ENCODE data around the gene PPP2R3C. TPM values are rescaled to one million over a fixed set of nuclear protein-coding genes. Genes with fewer than 3 reads are reported as not detected.
"Not testable (repeated sequence)": the region's sequence is repeated elsewhere in the genome, so short reads cannot be mapped to it uniquely, and the experiment has no call there.

PPP2R3C gene
- total RNA-seq, 2 experiments from 2014 or later = 38.2 to 40.7 TPM

DNA sequence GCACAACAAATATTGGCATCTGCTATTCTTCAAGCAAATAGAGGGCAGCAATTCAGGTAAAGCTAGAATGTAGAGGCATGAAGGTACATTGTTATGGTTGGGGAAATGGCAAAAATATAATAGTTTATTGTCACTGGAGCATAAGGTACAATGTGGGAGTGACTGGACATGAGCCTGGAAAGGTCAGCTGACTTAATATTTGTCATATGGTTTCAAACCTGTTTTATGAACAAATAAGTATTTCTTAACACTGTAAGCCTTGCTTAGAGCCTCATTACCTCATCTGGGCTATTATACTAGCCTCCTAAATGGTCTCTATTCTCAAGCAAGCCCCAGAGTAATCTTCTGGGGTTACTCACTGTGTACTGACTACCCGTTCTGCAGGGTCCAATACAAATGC lies 42.0 kb downstream of the PPP2R3C start:
- Mint-ChIP-seq H3K36me3 (ENCODE audit: low read depth) (peaks cover 16% of the 10 kb centered on the region), H3K4me3 (no peak overlapping the region), H3K27ac (no peak overlapping the region), H3K27me3 (no peaks in the 10 kb centered on the region), H3K9me3 (no peaks in the 10 kb centered on the region), H3K4me1 (ENCODE audit: low read depth) (no peaks in the 10 kb centered on the region)
- intact Hi-C loops (cut with micrococcal nuclease) = no loop called here
- ChIA-PET POLR2A (interaction anchor here (0.6 kb wide), 1 partner anchor 9 kb away, joined by 3 read pairs; no protein-coding TSS in a partner anchor), CTCF (no interaction called here)
- DNase-seq (no peak), ATAC-seq (no peak)
- TF ChIP-seq, protein P1, sequence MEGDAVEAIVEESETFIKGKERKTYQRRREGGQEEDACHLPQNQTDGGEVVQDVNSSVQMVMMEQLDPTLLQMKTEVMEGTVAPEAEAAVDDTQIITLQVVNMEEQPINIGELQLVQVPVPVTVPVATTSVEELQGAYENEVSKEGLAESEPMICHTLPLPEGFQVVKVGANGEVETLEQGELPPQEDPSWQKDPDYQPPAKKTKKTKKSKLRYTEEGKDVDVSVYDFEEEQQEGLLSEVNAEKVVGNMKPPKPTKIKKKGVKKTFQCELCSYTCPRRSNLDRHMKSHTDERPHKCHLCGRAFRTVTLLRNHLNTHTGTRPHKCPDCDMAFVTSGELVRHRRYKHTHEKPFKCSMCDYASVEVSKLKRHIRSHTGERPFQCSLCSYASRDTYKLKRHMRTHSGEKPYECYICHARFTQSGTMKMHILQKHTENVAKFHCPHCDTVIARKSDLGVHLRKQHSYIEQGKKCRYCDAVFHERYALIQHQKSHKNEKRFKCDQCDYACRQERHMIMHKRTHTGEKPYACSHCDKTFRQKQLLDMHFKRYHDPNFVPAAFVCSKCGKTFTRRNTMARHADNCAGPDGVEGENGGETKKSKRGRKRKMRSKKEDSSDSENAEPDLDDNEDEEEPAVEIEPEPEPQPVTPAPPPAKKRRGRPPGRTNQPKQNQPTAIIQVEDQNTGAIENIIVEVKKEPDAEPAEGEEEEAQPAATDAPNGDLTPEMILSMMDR (IDR thresholded peaks at IDR 0.05) = no peak

DNA sequence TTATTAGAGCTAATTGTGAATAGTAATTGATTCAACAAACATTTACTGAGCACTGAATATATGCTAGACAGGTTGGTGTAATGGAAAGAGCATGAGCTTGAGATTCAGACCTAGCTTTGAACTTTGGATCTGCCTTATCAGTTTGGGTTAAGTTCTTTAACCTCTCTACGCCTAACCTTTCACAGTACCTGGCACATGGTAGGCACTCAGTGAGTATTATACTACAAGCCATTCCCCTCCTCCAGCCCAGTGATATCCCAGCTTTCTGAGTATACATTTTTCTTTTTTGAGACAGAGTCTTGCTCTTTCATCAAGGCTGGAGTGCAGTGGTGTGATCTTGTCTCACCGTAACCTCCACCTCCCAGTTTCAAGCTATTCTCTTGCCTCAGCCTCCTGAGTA lies 43.7 kb downstream of the PPP2R3C start:
- DNase-seq (no peak), ATAC-seq (no peak)
- Mint-ChIP-seq H3K27me3 (no peaks in the 10 kb centered on the region), H3K36me3 (ENCODE audit: low read depth) (peaks cover 7% of the 10 kb centered on the region), H3K4me3 (no peak overlapping the region), H3K9me3 (no peaks in the 10 kb centered on the region), H3K4me1 (ENCODE audit: low read depth) (no peaks in the 10 kb centered on the region), H3K27ac (no peak overlapping the region)
- intact Hi-C loops (cut with micrococcal nuclease) = no loop called here
- TF ChIP-seq, protein P1 (IDR thresholded peaks at IDR 0.05) = no peak
- CTCF ChIA-PET = no interaction called here
- POLR2A ChIA-PET = no interaction called here

DNA sequence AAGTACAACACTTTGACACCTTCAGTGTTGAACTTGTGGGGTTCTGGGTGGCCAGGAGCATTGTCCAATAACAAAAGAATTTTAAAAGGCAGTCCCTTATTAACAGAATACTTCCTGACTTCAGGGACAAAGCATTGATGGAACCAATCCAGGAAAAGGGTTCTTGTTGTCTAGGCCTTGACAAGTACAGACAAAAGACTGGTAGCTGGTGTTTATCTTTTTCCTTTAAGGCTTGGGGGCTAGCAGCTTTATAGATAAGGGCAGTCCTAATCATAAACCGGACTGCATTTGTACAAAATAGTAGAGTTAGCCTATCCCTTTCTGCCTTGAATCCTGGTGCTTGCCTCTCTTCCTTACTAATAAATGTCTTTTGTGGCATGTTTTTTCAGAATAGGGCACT lies 48.3 kb downstream of the PPP2R3C start:
- Mint-ChIP-seq H3K27me3 (no peaks in the 10 kb centered on the region), H3K9me3 (no peaks in the 10 kb centered on the region), H3K27ac (no peak overlapping the region), H3K4me3 (no peak overlapping the region), H3K36me3 (ENCODE audit: low read depth) (peaks cover 11% of the 10 kb centered on the region), H3K4me1 (ENCODE audit: low read depth) (peaks cover 4% of the 10 kb centered on the region)
- ChIA-PET CTCF (no interaction called here), POLR2A (no interaction called here)
- intact Hi-C loops (cut with micrococcal nuclease) = no loop called here
- no peak for DNase-seq
- no peak for ATAC-seq
- TF ChIP-seq, protein P1 (IDR thresholded peaks at IDR 0.05) = no peak

DNA sequence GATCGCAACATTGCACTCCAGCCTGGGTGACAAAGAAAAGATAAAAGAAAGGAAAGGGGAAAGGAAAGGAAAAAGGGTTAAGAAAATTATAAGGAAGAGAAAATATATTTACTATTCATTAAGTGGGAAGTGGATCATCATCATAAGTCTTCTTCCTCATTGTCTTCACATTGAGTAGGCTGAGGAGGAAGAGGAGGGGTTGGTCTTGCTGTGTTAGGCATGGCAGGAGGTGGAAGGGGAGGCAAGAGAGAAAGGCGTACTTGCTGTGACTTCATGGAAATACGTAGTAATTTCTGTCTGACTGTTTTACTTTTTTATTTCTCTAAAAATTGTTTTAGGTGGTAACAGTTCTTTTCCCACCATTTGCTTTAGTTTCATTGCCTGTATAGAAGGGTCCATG lies 49.6 kb downstream of the PPP2R3C start:
- CTCF ChIA-PET = no interaction called here
- no peaks in the 10 kb centered on the region for H3K27me3 Mint-ChIP-seq
- no peak overlapping the region for H3K27ac Mint-ChIP-seq
- intact Hi-C loops (cut with micrococcal nuclease) = no loop called here
- TF ChIP-seq, protein P1 (IDR thresholded peaks at IDR 0.05) = no peak
- POLR2A ChIA-PET = no interaction called here
- H3K36me3 Mint-ChIP-seq (ENCODE audit: low read depth) = peaks cover 22% of the 10 kb centered on the region
- no peaks in the 10 kb centered on the region for H3K9me3 Mint-ChIP-seq
- H3K4me3 Mint-ChIP-seq = no peak overlapping the region
- peaks cover 4% of the 10 kb centered on the region for H3K4me1 Mint-ChIP-seq (ENCODE audit: low read depth)
- ATAC-seq (no peak), DNase-seq (no peak)

DNA sequence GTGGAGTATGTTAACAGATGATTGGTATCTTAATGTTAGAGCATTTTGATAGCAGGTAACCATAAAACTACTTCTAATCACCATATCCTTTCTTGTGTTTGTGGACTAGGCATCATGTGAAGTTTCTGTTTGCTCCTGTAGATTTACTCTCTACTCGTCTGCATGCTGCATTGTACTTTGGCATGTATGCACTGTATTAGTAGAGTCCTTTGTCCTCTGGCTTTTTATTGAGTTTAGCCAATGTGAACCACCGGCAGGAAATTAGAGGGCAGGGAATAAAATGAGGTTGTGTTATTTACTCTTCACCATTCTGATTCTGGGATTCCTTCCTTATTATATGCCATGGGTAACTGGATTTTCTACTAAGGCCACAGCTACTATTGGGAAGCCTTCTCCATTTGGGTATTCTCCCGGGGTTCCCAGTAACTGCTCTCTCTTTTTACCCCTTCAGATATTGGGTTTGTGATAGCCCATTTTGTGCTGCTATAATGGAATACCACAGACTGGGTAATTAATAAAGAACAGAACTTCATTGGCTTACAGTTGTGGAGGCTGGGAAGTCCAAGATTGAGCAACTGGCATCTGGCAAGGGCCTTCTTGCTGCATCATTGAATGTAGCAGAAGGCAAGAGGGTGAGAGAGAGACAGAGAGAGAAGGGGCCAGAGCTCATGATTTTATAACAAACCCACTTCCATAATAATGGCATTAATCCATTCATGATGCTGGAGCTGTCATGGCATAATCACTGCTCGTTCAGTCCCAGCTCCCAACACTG lies 53.4 kb downstream of the PPP2R3C start:
- CTCF ChIA-PET = no interaction called here

DNA sequence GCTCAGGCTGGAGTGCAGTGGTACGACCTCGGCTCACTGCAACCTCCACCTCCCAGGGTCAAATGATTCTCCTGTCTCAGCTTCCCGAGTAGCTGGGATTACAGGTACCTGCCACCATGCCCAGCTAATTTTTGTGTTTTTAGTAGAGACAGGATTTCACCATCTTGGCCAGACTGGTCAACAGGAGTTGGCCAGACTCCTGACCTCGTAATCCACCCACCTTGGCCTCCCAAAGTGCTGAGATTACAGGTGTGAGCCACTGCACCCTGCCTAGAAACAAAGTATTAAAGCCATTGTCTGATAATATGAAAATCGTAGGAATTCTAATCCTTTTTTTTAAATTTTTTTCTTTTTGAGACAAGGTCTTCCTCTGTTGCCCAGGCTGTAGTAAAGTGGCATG lies 56.1 kb downstream of the PPP2R3C start:
- DNase-seq; H3K4me3 Mint-ChIP-seq; CTCF ChIA-PET; H3K9me3 Mint-ChIP-seq; intact Hi-C loops (cut with micrococcal nuclease); POLR2A ChIA-PET; H3K27ac Mint-ChIP-seq; H3K27me3 Mint-ChIP-seq; ATAC-seq; H3K4me1 Mint-ChIP-seq (ENCODE audit: low read depth): not testable (repeated sequence)
- H3K36me3 Mint-ChIP-seq (ENCODE audit: low read depth) = peaks cover 19% of the 10 kb centered on the region

More for the DNA sequence above, 53.4 kb downstream of the PPP2R3C start:
- intact Hi-C loops (cut with micrococcal nuclease) = no loop called here
- H3K4me1 Mint-ChIP-seq (ENCODE audit: low read depth) = peaks cover 4% of the 10 kb centered on the region
- H3K9me3 Mint-ChIP-seq = no peaks in the 10 kb centered on the region
- TF ChIP-seq, protein P1 (IDR thresholded peaks at IDR 0.05) = no peak
- ATAC-seq (no peak), DNase-seq (no peak)
- no peak overlapping the region for H3K27ac Mint-ChIP-seq
- H3K27me3 Mint-ChIP-seq = no peaks in the 10 kb centered on the region
- H3K36me3 Mint-ChIP-seq (ENCODE audit: low read depth) = peaks cover 21% of the 10 kb centered on the region
- POLR2A ChIA-PET = no interaction called here
- no peak overlapping the region for H3K4me3 Mint-ChIP-seq

DNA sequence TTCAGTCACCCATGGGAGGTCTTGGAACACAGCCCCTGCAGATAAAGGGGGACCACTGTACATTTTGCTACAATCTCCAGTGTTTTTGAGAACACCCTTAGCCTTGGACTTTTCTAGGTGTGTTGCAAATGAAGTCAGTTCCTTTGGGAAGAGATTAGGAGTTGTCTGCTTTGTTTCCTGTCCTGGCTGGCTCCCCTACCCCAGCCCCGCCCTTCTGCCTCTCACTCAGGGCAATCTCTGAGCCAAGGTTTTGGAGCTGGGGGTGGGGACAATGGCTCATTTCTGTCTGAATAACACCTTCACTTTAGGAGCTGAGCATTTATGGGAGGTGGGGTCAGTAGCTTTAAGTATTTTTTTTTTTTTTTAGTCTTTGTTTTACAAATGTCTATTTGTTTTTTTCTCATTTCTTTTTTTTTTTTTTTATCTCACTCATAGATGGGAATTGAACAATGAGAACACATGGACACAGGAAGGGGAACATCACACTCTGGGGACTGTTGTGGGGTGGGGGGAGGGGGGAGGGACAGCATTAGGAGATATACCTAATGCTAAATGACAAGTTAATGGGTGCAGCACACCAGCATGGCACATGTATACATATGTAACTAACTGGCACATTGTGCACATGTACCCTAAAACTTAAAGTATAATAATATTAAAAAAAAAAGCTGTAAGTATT lies 60.5 kb downstream of the PPP2R3C start:
- H3K27me3 Mint-ChIP-seq; POLR2A ChIA-PET; intact Hi-C loops (cut with micrococcal nuclease); H3K9me3 Mint-ChIP-seq; CTCF ChIA-PET; H3K27ac Mint-ChIP-seq; H3K4me1 Mint-ChIP-seq (ENCODE audit: low read depth); H3K4me3 Mint-ChIP-seq; ATAC-seq; DNase-seq: not testable (repeated sequence)
- H3K36me3 Mint-ChIP-seq (ENCODE audit: low read depth) = peaks cover 11% of the 10 kb centered on the region

Measured in activated CD8-positive, alpha-beta T cell treated with anti-CD3 and anti-CD28 coated beads for 36 hours (primary cell).